GM13976 (cell line): Measurements from ENCODE around the gene CHCHD6.

Experiments
- DNase-seq: peaks from one replicate; pipeline ENCODE4 v3.0.0; 2012; ENCODE audit warnings: low spot score
- in situ Hi-C: fragments of 300-500 bp; cut with MboI; formaldehyde crosslinking; loops from one replicate; pipeline ENCODE4 v1.12.0; 2022; ENCODE audit warnings: low sequenced_read_pairs, mixed read lengths, inconsistent platforms; ENCODE audit not compliant: unreplicated experiment
- TF ChIP-seq, protein P1 (sequence below): IDR thresholded peaks from 2 replicates; pipeline ENCODE4 v1.5.1; 2012; ENCODE audit warnings: borderline replicate concordance, mild to moderate bottlenecking; ENCODE audit not compliant: insufficient read depth; ENCODE audit errors: extremely low read depth, missing control alignments, control extremely low read depth

Gene CHCHD6

DNA sequence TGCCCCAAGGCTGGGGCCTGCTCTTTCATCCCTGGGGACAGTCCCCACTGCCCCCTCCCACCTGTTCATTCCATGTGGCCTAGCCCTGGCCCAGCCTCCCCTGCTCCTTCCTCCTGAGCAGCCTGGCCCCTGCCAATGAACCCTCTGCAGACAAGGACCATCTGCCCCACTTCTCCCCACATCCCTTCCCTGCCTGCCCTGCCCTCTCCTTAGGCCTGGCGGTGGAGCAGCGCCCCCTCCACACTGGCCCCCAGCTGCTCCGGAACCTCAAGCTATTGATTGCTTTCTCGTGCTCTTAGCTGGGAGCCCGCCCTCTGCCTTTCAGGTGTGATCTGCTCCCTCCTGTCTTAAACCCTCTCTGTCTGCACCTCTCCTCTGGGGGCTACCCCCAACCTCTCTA, 286.9 kb downstream of the CHCHD6 start:
- TF ChIP-seq, protein P1, sequence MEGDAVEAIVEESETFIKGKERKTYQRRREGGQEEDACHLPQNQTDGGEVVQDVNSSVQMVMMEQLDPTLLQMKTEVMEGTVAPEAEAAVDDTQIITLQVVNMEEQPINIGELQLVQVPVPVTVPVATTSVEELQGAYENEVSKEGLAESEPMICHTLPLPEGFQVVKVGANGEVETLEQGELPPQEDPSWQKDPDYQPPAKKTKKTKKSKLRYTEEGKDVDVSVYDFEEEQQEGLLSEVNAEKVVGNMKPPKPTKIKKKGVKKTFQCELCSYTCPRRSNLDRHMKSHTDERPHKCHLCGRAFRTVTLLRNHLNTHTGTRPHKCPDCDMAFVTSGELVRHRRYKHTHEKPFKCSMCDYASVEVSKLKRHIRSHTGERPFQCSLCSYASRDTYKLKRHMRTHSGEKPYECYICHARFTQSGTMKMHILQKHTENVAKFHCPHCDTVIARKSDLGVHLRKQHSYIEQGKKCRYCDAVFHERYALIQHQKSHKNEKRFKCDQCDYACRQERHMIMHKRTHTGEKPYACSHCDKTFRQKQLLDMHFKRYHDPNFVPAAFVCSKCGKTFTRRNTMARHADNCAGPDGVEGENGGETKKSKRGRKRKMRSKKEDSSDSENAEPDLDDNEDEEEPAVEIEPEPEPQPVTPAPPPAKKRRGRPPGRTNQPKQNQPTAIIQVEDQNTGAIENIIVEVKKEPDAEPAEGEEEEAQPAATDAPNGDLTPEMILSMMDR, result no peak
- in situ Hi-C loops, result no loop called here
- DNase-seq, result no peak

- TF ChIP-seq, protein P1, result no peak
- in situ Hi-C loops, result no loop called here
- no peak for DNase-seq
Measured at GRCh38 chr3:126991366-126992200, 287.5 kb downstream of the CHCHD6 start.

- TF ChIP-seq, protein P1, result no peak
- in situ Hi-C loops, result no loop called here
- DNase-seq, result no peak
Measured at GRCh38 chr3:126992216-126992615, 288.2 kb downstream of the CHCHD6 start.

DNA sequence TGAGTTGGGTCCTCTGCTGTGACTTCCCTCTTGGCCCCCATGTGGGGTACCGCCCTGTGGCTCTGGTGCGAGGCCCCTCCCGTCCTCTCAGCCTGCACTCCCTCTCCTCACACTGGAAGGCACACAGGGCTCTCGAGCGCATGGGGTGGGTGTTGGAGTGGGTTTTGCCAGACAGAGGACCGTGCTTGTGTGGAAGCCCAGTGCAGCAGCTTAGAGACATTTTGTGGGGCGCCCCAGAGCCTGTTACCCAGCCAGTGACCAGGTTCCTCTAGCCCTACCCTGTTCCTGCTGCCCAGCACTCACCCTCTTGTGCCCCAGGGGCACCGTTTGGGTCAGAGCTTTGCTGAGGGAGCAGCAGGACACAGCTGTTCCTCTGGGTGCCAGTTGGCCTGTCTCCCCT, 288.7 kb downstream of the CHCHD6 start:
- in situ Hi-C loops, result no loop called here
- DNase-seq, result no peak
- TF ChIP-seq, protein P1, result no peak

- in situ Hi-C loops, result no loop called here
- TF ChIP-seq, protein P1, result no peak
- DNase-seq, result no peak
Measured at GRCh38 chr3:126993436-126993835, 289.4 kb downstream of the CHCHD6 start.

- TF ChIP-seq, protein P1, result no peak
- no peak for DNase-seq
- in situ Hi-C loops, result no loop called here
Measured at GRCh38 chr3:126994661-126995245, 290.7 kb downstream of the CHCHD6 start.
